GM19025 (cell line): ENCODE measurements around the gene POLE.
A peak's percentile ranks its signal among the peaks of the same experiment; 100 is the strongest.

Experiments used
- ATAC-seq: cut with Tn5 transposase; IDR thresholded peaks from one replicate; pipeline ENCODE4 v1.9.1; 2021; ENCODE audit warnings: mild to moderate bottlenecking, low read depth, moderate library complexity; ENCODE audit not compliant: unreplicated experiment

Gene POLE, protein sequence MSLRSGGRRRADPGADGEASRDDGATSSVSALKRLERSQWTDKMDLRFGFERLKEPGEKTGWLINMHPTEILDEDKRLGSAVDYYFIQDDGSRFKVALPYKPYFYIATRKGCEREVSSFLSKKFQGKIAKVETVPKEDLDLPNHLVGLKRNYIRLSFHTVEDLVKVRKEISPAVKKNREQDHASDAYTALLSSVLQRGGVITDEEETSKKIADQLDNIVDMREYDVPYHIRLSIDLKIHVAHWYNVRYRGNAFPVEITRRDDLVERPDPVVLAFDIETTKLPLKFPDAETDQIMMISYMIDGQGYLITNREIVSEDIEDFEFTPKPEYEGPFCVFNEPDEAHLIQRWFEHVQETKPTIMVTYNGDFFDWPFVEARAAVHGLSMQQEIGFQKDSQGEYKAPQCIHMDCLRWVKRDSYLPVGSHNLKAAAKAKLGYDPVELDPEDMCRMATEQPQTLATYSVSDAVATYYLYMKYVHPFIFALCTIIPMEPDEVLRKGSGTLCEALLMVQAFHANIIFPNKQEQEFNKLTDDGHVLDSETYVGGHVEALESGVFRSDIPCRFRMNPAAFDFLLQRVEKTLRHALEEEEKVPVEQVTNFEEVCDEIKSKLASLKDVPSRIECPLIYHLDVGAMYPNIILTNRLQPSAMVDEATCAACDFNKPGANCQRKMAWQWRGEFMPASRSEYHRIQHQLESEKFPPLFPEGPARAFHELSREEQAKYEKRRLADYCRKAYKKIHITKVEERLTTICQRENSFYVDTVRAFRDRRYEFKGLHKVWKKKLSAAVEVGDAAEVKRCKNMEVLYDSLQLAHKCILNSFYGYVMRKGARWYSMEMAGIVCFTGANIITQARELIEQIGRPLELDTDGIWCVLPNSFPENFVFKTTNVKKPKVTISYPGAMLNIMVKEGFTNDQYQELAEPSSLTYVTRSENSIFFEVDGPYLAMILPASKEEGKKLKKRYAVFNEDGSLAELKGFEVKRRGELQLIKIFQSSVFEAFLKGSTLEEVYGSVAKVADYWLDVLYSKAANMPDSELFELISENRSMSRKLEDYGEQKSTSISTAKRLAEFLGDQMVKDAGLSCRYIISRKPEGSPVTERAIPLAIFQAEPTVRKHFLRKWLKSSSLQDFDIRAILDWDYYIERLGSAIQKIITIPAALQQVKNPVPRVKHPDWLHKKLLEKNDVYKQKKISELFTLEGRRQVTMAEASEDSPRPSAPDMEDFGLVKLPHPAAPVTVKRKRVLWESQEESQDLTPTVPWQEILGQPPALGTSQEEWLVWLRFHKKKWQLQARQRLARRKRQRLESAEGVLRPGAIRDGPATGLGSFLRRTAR (N-terminal part only)

DNA sequence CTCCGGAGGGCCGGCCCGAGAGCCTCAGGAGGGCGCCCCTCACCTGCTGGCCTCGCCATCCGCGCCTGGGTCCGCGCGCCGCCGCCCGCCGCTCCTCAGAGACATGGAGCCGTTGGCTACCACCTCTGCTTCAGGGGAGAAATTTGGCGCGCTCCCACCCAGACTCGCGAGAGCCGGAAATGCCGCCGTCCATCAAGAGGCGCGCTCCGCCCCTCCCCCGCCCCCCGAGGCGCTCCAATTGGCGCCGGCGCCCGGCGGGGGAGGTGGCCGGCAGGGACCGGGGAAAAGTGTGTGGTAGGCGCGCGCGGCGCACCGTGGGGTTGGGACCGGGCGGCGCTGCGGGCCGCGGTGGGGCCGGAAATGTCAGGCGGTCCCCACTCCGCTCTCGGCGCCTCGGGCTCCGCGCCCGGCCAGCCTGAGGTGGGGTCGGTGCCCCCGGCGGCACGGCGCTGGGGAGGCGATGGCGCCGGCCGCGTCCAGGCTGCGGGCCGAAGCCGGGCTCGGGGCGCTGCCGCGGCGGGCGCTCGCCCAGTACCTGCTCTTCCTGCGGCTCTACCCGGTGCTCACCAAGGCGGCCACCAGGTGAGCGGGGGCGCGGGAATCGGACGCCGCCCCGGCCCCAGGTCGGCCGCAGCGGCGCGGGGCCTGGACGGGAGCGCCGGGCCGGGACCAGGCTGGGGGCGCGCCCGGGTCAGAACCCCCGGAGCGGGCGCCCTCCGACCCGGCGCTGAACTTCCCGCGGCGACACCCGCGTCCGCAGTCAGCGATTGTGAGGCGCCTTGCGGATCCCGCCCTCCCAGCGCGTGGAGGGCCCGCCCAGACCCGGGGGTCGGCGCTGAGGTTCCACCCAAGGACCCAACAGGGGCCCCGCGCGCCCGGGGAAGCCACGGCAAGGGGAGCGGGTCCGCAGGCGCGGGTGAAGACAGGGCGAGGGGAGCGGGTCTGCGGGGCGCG is at the start of gene POLE, which contains the start of gene PXMP2:
TSS of gene POLE (minus strand) at position 132 of the 954 bp plus-strand sequence. CDS start at position 105, 27 bp downstream.
TSS of gene PXMP2 (plus strand) at position 377 of the 954 bp plus-strand sequence. CDS start at position 461, 84 bp downstream.
- ATAC-seq: peak; percentile 94

DNA sequence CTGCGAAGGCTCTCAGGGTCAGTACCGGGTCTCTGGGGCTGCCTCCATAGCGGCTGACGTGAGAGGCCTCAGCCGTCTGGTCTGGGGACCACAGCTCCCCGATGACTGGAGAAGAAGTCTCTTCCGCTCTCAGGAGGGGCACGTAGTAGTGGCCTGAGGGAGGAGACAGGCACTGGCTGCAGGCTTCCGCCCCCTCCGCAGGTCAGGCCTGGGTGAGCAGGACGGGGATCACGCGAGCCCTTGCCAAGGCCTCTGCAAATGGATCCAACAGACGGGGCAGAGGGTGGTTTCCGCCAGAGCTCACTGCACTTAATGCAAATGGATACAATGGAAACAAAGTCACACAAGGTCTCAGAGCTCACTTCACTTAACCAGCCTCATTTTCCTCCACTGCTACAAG is 49.8 kb upstream of the POLE start:
- ATAC-seq: no peak

- ATAC-seq: no peak
These were observed 49.2 kb upstream of the POLE start for GRCh38 chr12:132736378-132736777.

- ATAC-seq: no peak
These were observed 48.4 kb upstream of the POLE start for GRCh38 chr12:132735496-132735895.

GRCh38 chr12:132734206-132734605 is 47.1 kb upstream of the POLE start:
- no peak for ATAC-seq

DNA sequence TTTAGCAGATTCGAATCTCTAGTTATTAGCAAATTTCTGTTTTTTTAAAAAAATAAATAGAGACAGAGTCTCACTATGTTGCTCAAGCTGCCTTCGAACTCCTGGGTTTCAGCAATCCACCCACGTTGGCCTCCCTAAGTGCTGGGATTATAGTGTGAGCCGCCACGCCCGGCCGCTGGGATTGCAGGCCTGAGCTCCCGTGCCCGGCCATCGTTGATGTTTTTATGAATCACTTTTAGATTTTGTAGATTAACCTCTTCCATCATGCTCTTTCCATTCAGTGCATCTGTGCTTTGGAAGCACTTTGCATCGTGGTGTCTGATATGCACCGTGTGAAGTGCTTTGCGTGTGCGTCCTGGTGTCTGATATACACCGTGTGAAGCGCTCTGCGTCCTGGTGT is 44.4 kb upstream of the POLE start:
- ATAC-seq: no peak

GRCh38 chr12:132730353-132730752 is 43.2 kb upstream of the POLE start:
- ATAC-seq: no peak

DNA sequence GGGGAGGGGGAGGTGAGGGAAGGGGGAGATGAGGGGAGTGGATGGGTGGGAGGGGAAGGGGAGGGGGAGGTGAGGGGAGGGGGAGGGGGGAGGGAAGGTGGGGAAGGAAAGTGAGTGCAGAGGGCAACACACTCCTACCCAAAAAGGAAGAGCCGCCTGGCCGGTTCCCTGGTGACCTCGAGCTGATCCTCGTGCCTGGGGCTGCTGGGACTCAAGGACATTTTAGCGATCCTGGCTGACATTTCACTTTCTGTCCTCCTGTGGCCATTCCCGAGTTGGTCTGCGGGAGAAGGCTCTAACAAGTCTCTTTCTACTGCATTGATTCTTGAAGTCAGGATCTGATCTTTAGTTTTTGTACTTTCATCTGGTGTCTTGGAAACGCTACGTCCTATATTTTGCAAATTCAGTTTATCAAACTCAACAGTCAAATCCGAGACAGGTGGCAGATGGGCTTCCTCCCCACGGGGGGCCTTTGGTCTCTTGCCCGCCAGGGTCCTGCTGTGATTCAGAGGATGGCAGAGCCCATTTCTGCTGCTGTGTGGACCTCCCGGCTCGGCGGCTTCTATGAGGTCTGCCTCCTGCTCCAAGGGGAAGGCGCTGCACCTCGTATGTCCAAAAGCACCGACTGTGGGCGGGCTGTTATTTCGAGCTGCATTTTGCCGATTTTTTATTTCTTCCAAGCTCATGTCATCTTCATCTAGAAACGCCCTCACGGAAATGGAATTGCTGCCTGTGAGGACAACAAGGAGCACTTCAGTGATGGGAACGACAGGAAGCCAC is 42.6 kb upstream of the POLE start:
- no peak for ATAC-seq

- ATAC-seq: no peak
These were observed 41.4 kb upstream of the POLE start for GRCh38 chr12:132728502-132728901.

- no peak for ATAC-seq
These were observed 40.1 kb upstream of the POLE start for GRCh38 chr12:132727091-132727794.

- no peak for ATAC-seq
These were observed 39.2 kb upstream of the POLE start for GRCh38 chr12:132726386-132726785.

- no peak for ATAC-seq
These were observed 37.5 kb upstream of the POLE start for GRCh38 chr12:132724506-132725241.

DNA sequence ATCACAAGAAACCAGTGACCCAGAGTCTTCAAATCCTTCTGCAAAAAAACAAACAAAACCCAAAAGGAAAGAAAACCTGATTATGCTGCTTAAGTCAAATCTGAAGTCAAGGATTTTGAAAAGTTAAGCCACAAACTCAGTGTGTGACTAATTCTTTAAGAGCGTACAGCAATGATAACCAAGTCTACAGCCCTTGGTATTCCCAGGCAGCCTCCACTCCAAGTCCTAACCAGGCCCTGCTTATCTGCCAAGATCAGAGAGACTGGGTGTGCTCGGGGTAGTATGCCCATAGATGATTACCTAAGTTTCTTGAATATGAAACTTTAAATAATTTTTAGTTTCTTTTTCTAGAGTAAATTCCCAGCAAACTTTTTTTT is 36.6 kb upstream of the POLE start:
- no peak for ATAC-seq

- ATAC-seq: no peak
These were observed 36.0 kb upstream of the POLE start for GRCh38 chr12:132723015-132723763.

DNA sequence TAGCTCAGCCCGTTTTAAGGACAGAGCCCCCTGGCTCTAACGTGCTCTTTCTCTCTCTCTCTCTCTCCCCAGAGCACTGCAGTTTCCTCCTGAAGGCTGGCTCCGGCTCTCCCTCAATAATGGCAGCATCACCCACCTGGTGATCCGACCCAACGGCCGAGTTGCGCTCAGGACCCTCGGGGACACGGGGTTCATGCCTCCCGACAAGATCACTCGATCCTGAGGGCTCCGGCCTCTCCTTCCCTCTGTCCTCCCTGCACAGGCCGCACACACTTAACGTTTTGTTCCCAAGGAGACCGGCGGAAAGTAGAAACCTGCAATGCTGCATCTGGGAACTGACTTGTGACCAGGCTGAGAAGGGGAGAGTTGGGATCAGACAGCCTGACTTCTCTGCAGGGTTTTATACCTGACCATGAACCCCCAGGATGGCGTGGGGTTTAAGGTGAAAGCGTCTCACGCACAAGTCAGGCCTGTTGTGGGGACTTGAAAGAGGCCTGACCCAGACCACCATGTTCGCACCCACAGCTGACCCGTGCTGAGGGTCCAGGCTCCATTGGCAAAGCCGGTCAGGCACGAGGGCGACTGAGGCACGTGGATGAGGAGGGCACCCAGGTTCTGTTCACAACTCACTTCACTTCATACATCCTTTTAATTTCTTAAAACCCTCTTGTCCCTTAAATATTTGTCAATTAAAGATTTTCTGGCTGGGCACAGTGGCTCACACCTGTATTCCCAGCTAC is 33.6 kb upstream of the POLE start:
- ATAC-seq: no peak

- no peak for ATAC-seq
These were observed 32.8 kb upstream of the POLE start for GRCh38 chr12:132719954-132720324.
